ENCODE measurements around the gene PCTP. TPM values are rescaled to one million over a fixed set of nuclear protein-coding genes. Genes with fewer than 3 reads are reported as not detected.

The PCTP gene
- total RNA-seq, 5 donors from 2014 or later (not counting 1 experiment from before 2014, with no cell fraction given): 2.8 to 3.6 (median 3.3) TPM

- H3K4me1 ChIP-seq (ENCODE audit: control insufficient read depth in 1 of 2, extremely low read depth in 1 of 2, insufficient read depth in 2 of 2, low read length in 2 of 2): peaks cover 3 to 15% of the 10 kb centered on the region in 2 experiments
- peaks cover 0 to 2% of the 10 kb centered on the region in 2 experiments for H3K27me3 ChIP-seq (replicated peaks in 1 of 2; ENCODE audit: control insufficient read depth in 2 of 2, extremely low read depth in 1 of 2, insufficient read depth in 2 of 2, low read length in 1 of 2)
- Mint-ChIP-seq H3K27ac (no peak overlapping the region), H3K9me3 (no peaks in the 10 kb centered on the region), H3K4me1 (peaks cover 16 to 20% (median 17%) of the 10 kb centered on the region in 3 donors), H3K36me3 (no peaks in the 10 kb centered on the region), H3K27me3 (peaks cover 21 to 32% of the 10 kb centered on the region in 2 donors), H3K4me3 (no peak overlapping the region)
- WGBS (ENCODE audit: insufficient coverage): 100% methylated on average over 1 of the region's 3 CpGs
- H3K27ac ChIP-seq (ENCODE audit: low read length): no peak overlapping the region
- ChIA-PET CTCF (no interaction called here), POLR2A (no interaction called here)
- H3K9me3 ChIP-seq: no peaks in the 10 kb centered on the region
- H3K36me3 ChIP-seq (ENCODE audit: control insufficient read depth in 2 of 2, extremely low read depth in 1 of 2, insufficient read depth in 1 of 2, low read length in 1 of 2): no peaks in the 10 kb centered on the region
- H3K4me3 ChIP-seq (ENCODE audit: control insufficient read depth in 1 of 2, extremely low read depth in 1 of 2, low read length in 1 of 2): no peak overlapping the region
- DNase-seq (no peak), ATAC-seq (replicated peaks in 1 of 4) (no peak)
Observed at GRCh38 chr17:55747209-55747608, 3.6 kb upstream of the PCTP start.

- no CpG with 5 or more reads among the region's 1 CpG for WGBS (ENCODE audit: insufficient coverage)
- Mint-ChIP-seq H3K9me3 (no peaks in the 10 kb centered on the region), H3K36me3 (no peaks in the 10 kb centered on the region), H3K4me3 (no peak overlapping the region), H3K27me3 (peaks cover 18 to 29% of the 10 kb centered on the region in 2 donors), H3K27ac (no peak overlapping the region), H3K4me1 (peaks cover 20 to 31% (median 21%) of the 10 kb centered on the region in 3 donors)
- H3K4me1 ChIP-seq (ENCODE audit: control insufficient read depth in 1 of 2, extremely low read depth in 1 of 2, insufficient read depth in 2 of 2, low read length in 2 of 2): peaks cover 3 to 15% of the 10 kb centered on the region in 2 experiments
- no peaks in the 10 kb centered on the region for H3K36me3 ChIP-seq (ENCODE audit: control insufficient read depth in 2 of 2, extremely low read depth in 1 of 2, insufficient read depth in 1 of 2, low read length in 1 of 2)
- H3K4me3 ChIP-seq (ENCODE audit: control insufficient read depth in 1 of 2, extremely low read depth in 1 of 2, low read length in 1 of 2): no peak overlapping the region
- CTCF ChIA-PET: no interaction called here
- H3K27ac ChIP-seq (ENCODE audit: low read length): no peak overlapping the region
- DNase-seq (no peak), ATAC-seq (replicated peaks in 1 of 4) (no peak)
- no peaks in the 10 kb centered on the region for H3K9me3 ChIP-seq
- peaks cover 0 to 2% of the 10 kb centered on the region in 2 experiments for H3K27me3 ChIP-seq (replicated peaks in 1 of 2; ENCODE audit: control insufficient read depth in 2 of 2, extremely low read depth in 1 of 2, insufficient read depth in 2 of 2, low read length in 1 of 2)
- POLR2A ChIA-PET: no interaction called here
Observed at GRCh38 chr17:55748841-55749240, 2.0 kb upstream of the PCTP start.

- WGBS (ENCODE audit: insufficient coverage): no CpG with 5 or more reads among the region's 4 CpGs
- H3K4me3 ChIP-seq (ENCODE audit: control insufficient read depth in 1 of 2, extremely low read depth in 1 of 2, low read length in 1 of 2): no peak overlapping the region
- Mint-ChIP-seq H3K27me3 (peaks cover 18 to 29% of the 10 kb centered on the region in 2 donors), H3K4me3 (peak overlapping the region; percentile 73 to 85 (median 83)), H3K36me3 (no peaks in the 10 kb centered on the region), H3K9me3 (no peaks in the 10 kb centered on the region), H3K4me1 (peaks cover 20 to 31% (median 21%) of the 10 kb centered on the region in 3 donors), H3K27ac (no peak overlapping the region)
- DNase-seq: no peak
- ChIA-PET POLR2A (no interaction called here), CTCF (interaction anchor here in 1 of 2 donors (0.7 to 1.3 kb wide), 2 partner anchors 10 to 201 kb away, joined by 3 read pairs; no protein-coding TSS in a partner anchor)
- no peaks in the 10 kb centered on the region for H3K9me3 ChIP-seq
- H3K27ac ChIP-seq (ENCODE audit: low read length): no peak overlapping the region
- ATAC-seq (replicated peaks in 1 of 4): no peak
- H3K27me3 ChIP-seq (replicated peaks in 1 of 2; ENCODE audit: control insufficient read depth in 2 of 2, extremely low read depth in 1 of 2, insufficient read depth in 2 of 2, low read length in 1 of 2): peaks cover 0 to 2% of the 10 kb centered on the region in 2 experiments
- peaks cover 3 to 15% of the 10 kb centered on the region in 2 experiments for H3K4me1 ChIP-seq (ENCODE audit: control insufficient read depth in 1 of 2, extremely low read depth in 1 of 2, insufficient read depth in 2 of 2, low read length in 2 of 2)
- H3K36me3 ChIP-seq (ENCODE audit: control insufficient read depth in 2 of 2, extremely low read depth in 1 of 2, insufficient read depth in 1 of 2, low read length in 1 of 2): no peaks in the 10 kb centered on the region
Observed at GRCh38 chr17:55749985-55750384, 866 bp upstream of the PCTP start.

- peaks cover 0 to 2% of the 10 kb centered on the region in 2 experiments for H3K27me3 ChIP-seq (replicated peaks in 1 of 2; ENCODE audit: control insufficient read depth in 2 of 2, extremely low read depth in 1 of 2, insufficient read depth in 2 of 2, low read length in 1 of 2)
- peaks cover 8 to 16% of the 10 kb centered on the region in 2 donors for H3K27me3 Mint-ChIP-seq
- peak overlapping the region in 1 of 2 donors; percentile 36 for H3K27ac Mint-ChIP-seq
- H3K9me3 ChIP-seq: no peaks in the 10 kb centered on the region
- CTCF ChIA-PET: interaction anchor here in 1 of 2 donors (1.0 to 1.2 kb wide), 2 partner anchors 17 to 964 kb away, joined by 6 read pairs; no protein-coding TSS in a partner anchor
- DNase-seq (no peak), ATAC-seq (replicated peaks in 1 of 4) (no peak)
- H3K36me3 ChIP-seq (ENCODE audit: control insufficient read depth in 2 of 2, extremely low read depth in 1 of 2, insufficient read depth in 1 of 2, low read length in 1 of 2): no peaks in the 10 kb centered on the region
- no peak overlapping the region for H3K27ac ChIP-seq (ENCODE audit: low read length)
- 93% methylated on average over 3 of the region's 4 CpGs for WGBS (ENCODE audit: insufficient coverage)
- H3K9me3 Mint-ChIP-seq: no peaks in the 10 kb centered on the region
- POLR2A ChIA-PET: no interaction called here
- peaks cover 20 to 31% (median 21%) of the 10 kb centered on the region in 3 donors for H3K4me1 Mint-ChIP-seq
- peaks cover 3 to 15% of the 10 kb centered on the region in 2 experiments for H3K4me1 ChIP-seq (ENCODE audit: control insufficient read depth in 1 of 2, extremely low read depth in 1 of 2, insufficient read depth in 2 of 2, low read length in 2 of 2)
- peak overlapping the region in 1 of 2 donors; percentile 91 for H3K4me3 ChIP-seq (ENCODE audit: control insufficient read depth in 1 of 2, extremely low read depth in 1 of 2, low read length in 1 of 2)
- H3K4me3 Mint-ChIP-seq: peak overlapping the region; percentile 73 to 85 (median 83)
- H3K36me3 Mint-ChIP-seq: no peaks in the 10 kb centered on the region
Observed at GRCh38 chr17:55751720-55752250, 934 bp downstream of the PCTP start.

GRCh38 chr17:55756689-55757088, 5.8 kb downstream of the PCTP start:
- Histone ChIP-seq H3K4me1 (ENCODE audit: control insufficient read depth in 1 of 2, extremely low read depth in 1 of 2, insufficient read depth in 2 of 2, low read length in 2 of 2) (peaks cover 0 to 3% of the 10 kb centered on the region in 2 experiments), H3K27ac (ENCODE audit: low read length) (no peak overlapping the region), H3K36me3 (ENCODE audit: control insufficient read depth in 2 of 2, extremely low read depth in 1 of 2, insufficient read depth in 1 of 2, low read length in 1 of 2) (no peaks in the 10 kb centered on the region), H3K4me3 (ENCODE audit: control insufficient read depth in 1 of 2, extremely low read depth in 1 of 2, low read length in 1 of 2) (no peak overlapping the region), H3K27me3 (replicated peaks in 1 of 2; ENCODE audit: control insufficient read depth in 2 of 2, extremely low read depth in 1 of 2, insufficient read depth in 2 of 2, low read length in 1 of 2) (no peaks in the 10 kb centered on the region), H3K9me3 (no peaks in the 10 kb centered on the region)
- Mint-ChIP-seq H3K27ac (no peak overlapping the region), H3K4me1 (peaks cover 9 to 16% (median 9%) of the 10 kb centered on the region in 3 donors), H3K4me3 (no peak overlapping the region), H3K36me3 (no peaks in the 10 kb centered on the region), H3K27me3 (no peaks in the 10 kb centered on the region), H3K9me3 (no peaks in the 10 kb centered on the region)
- ATAC-seq (replicated peaks in 1 of 4) (no peak), DNase-seq (no peak)
- CTCF ChIA-PET: no interaction called here
- WGBS (ENCODE audit: insufficient coverage): no CpG with 5 or more reads among the region's 2 CpGs
- POLR2A ChIA-PET: no interaction called here

- no peak for DNase-seq
- CTCF ChIA-PET: no interaction called here
- no peak for ATAC-seq (replicated peaks in 1 of 4)
- Mint-ChIP-seq H3K27ac (no peak overlapping the region), H3K36me3 (no peaks in the 10 kb centered on the region), H3K4me3 (no peak overlapping the region), H3K9me3 (no peaks in the 10 kb centered on the region), H3K4me1 (peaks cover 3 to 9% (median 3%) of the 10 kb centered on the region in 3 donors), H3K27me3 (no peaks in the 10 kb centered on the region)
- no peak overlapping the region for H3K27ac ChIP-seq (ENCODE audit: low read length)
- no peaks in the 10 kb centered on the region for H3K9me3 ChIP-seq
- H3K36me3 ChIP-seq (ENCODE audit: control insufficient read depth in 2 of 2, extremely low read depth in 1 of 2, insufficient read depth in 1 of 2, low read length in 1 of 2): no peaks in the 10 kb centered on the region
- H3K4me3 ChIP-seq (ENCODE audit: control insufficient read depth in 1 of 2, extremely low read depth in 1 of 2, low read length in 1 of 2): no peak overlapping the region
- WGBS (ENCODE audit: insufficient coverage): 100% methylated on average over 1 of the region's 1 CpG
- H3K27me3 ChIP-seq (replicated peaks in 1 of 2; ENCODE audit: control insufficient read depth in 2 of 2, extremely low read depth in 1 of 2, insufficient read depth in 2 of 2, low read length in 1 of 2): no peaks in the 10 kb centered on the region
- POLR2A ChIA-PET: no interaction called here
- H3K4me1 ChIP-seq (ENCODE audit: control insufficient read depth in 1 of 2, extremely low read depth in 1 of 2, insufficient read depth in 2 of 2, low read length in 2 of 2): no peaks in the 10 kb centered on the region
Observed at GRCh38 chr17:55757659-55758058, 6.8 kb downstream of the PCTP start.

Data from T-cell (primary cell).